Measurements from ENCODE around the gene DCC. TPM values are rescaled to one million over a fixed set of nuclear protein-coding genes. Genes with fewer than 3 reads are reported as not detected.

The DCC gene
- total RNA-seq, 4 donors from 2014 or later = 0.13 TPM; not detected in 3

- H3K4me3 ChIP-seq (ENCODE audit: low read depth, poor library complexity, severe bottlenecking) = no peak overlapping the region
- 71 to 72% methylated on average over 5 of the region's 5 CpGs for WGBS, 2 donors
- no peak for DNase-seq (ENCODE audit: low spot score in 2 of 2)
- TF ChIP-seq CTCF (IDR thresholded peaks at IDR 0.05) = no peak
- TF ChIP-seq POLR2A (IDR thresholded peaks at IDR 0.05) = no peak
- intact Hi-C loops (cut with DNase I; ENCODE audit: low total_unique reads) = no loop called here
Observed at GRCh38 chr18:53139746-53140500, 799.9 kb downstream of the DCC start.

- no peak overlapping the region for H3K4me3 ChIP-seq (ENCODE audit: low read depth, poor library complexity, severe bottlenecking)
- intact Hi-C loops (cut with DNase I; ENCODE audit: low total_unique reads) = no loop called here
- DNase-seq (ENCODE audit: low spot score in 2 of 2) = no peak
- WGBS, 2 donors = 50 to 55% methylated on average over 4 of the region's 4 CpGs
- TF ChIP-seq CTCF (IDR thresholded peaks at IDR 0.05) (no peak), POLR2A (IDR thresholded peaks at IDR 0.05) (no peak)
Observed at GRCh38 chr18:53142005-53142404, 802.0 kb downstream of the DCC start.

- no peak for DNase-seq (ENCODE audit: low spot score in 2 of 2)
- intact Hi-C loops (cut with DNase I; ENCODE audit: low total_unique reads) = no loop called here
- no peak for TF ChIP-seq POLR2A (IDR thresholded peaks at IDR 0.05)
- TF ChIP-seq CTCF (IDR thresholded peaks at IDR 0.05) = no peak
- no peak overlapping the region for H3K4me3 ChIP-seq (ENCODE audit: low read depth, poor library complexity, severe bottlenecking)
Observed at GRCh38 chr18:53147472-53147871, 807.5 kb downstream of the DCC start.

- no peak for DNase-seq (ENCODE audit: low spot score in 2 of 2)
- TF ChIP-seq CTCF (IDR thresholded peaks at IDR 0.05) (no peak), POLR2A (IDR thresholded peaks at IDR 0.05) (no peak)
- 45 to 58% methylated on average over 5 of the region's 5 CpGs for WGBS, 2 donors
Observed at GRCh38 chr18:53148123-53148522, 808.1 kb downstream of the DCC start.

GRCh38 chr18:53152476-53152875 lies 812.5 kb downstream of the DCC start:
- 90% methylated on average over 2 of the region's 2 CpGs for WGBS, 2 donors
- H3K4me3 ChIP-seq (ENCODE audit: low read depth, poor library complexity, severe bottlenecking) = no peak overlapping the region
- TF ChIP-seq CTCF (IDR thresholded peaks at IDR 0.05) (no peak), POLR2A (IDR thresholded peaks at IDR 0.05) (no peak)
- intact Hi-C loops (cut with DNase I; ENCODE audit: low total_unique reads) = no loop called here
- no peak for DNase-seq (ENCODE audit: low spot score in 2 of 2)

More at GRCh38 chr18:53148123-53148522, 808.1 kb downstream of the DCC start:
- H3K4me3 ChIP-seq (ENCODE audit: low read depth, poor library complexity, severe bottlenecking) = no peak overlapping the region
- intact Hi-C loops (cut with DNase I; ENCODE audit: low total_unique reads) = no loop called here

GRCh38 chr18:53153281-53153680 lies 813.3 kb downstream of the DCC start:
- WGBS, 2 donors = 25 to 36% methylated on average over 4 of the region's 4 CpGs
- intact Hi-C loops (cut with DNase I; ENCODE audit: low total_unique reads) = no loop called here
- TF ChIP-seq POLR2A (IDR thresholded peaks at IDR 0.05) (no peak), CTCF (IDR thresholded peaks at IDR 0.05) (no peak)
- no peak for DNase-seq (ENCODE audit: low spot score in 2 of 2)
- H3K4me3 ChIP-seq (ENCODE audit: low read depth, poor library complexity, severe bottlenecking) = no peak overlapping the region
